Measurements from ENCODE around the gene ZNF232.
"Not testable (repeated sequence)": the region's sequence is repeated elsewhere in the genome, so short reads cannot be mapped to it uniquely, and the experiment has no call there.

The ZNF232 gene

GRCh38 chr17:5129770-5130169 lies 18.1 kb upstream of the ZNF232 start:
- not testable (repeated sequence) for DNase-seq

GRCh38 chr17:5128905-5129535 lies 17.3 kb upstream of the ZNF232 start:
- no peak for DNase-seq

GRCh38 chr17:5128387-5128786 lies 16.7 kb upstream of the ZNF232 start:
- DNase-seq = not testable (repeated sequence)

GRCh38 chr17:5127910-5128309 lies 16.2 kb upstream of the ZNF232 start:
- DNase-seq = no peak

- DNase-seq = no peak
Measured at GRCh38 chr17:5126719-5127488, 15.2 kb upstream of the ZNF232 start.

GRCh38 chr17:5124896-5125295 lies 13.2 kb upstream of the ZNF232 start:
- not testable (repeated sequence) for DNase-seq

- DNase-seq = not testable (repeated sequence)
Measured at GRCh38 chr17:5124125-5124760, 12.6 kb upstream of the ZNF232 start.

GRCh38 chr17:5123343-5124124 lies 11.9 kb upstream of the ZNF232 start:
- DNase-seq = no peak

GRCh38 chr17:5122586-5123342 lies 11.1 kb upstream of the ZNF232 start:
- no peak for DNase-seq

- DNase-seq = not testable (repeated sequence)
Measured at GRCh38 chr17:5122056-5122455, 10.4 kb upstream of the ZNF232 start.

- DNase-seq = no peak
Measured at GRCh38 chr17:5121186-5121841, 9.6 kb upstream of the ZNF232 start.

GRCh38 chr17:5120436-5121185 lies 8.9 kb upstream of the ZNF232 start:
- not testable (repeated sequence) for DNase-seq

GRCh38 chr17:5120036-5120435 lies 8.4 kb upstream of the ZNF232 start:
- no peak for DNase-seq

GRCh38 chr17:5118219-5118618 lies 6.5 kb upstream of the ZNF232 start:
- no peak for DNase-seq

GRCh38 chr17:5115673-5116651 lies 4.3 kb upstream of the ZNF232 start, which contains the start of gene USP6:
USP6 (plus strand) TSS chr17:5116032; CDS start chr17:5130368, 14,336 bp downstream.
- no peak for DNase-seq

GRCh38 chr17:5110816-5111215 lies 862 bp downstream of the ZNF232 start:
- DNase-seq = no peak

GRCh38 chr17:5100832-5101231 lies 10.8 kb downstream of the ZNF232 start:
- no peak for DNase-seq

- no peak for DNase-seq
Measured at GRCh38 chr17:5099271-5099670, 12.4 kb downstream of the ZNF232 start.

GRCh38 chr17:5097101-5097834 lies 14.4 kb downstream of the ZNF232 start:
- DNase-seq = peak; percentile 57
